Endothelial cell of umbilical vein (primary cell): Measurements from ENCODE around the gene GLRX.

Source experiments
- CTCF ChIP-seq, 2 donors: IDR thresholded peaks; 1 replicate in 1 of 2; 2 replicates in 1 of 2; pipeline ENCODE4 v1.5.1; 2011; ENCODE audit warnings: low read length in 2 of 2, mild to moderate bottlenecking in 2 of 2, moderate library complexity in 2 of 2, control low read depth in 1 of 2, inconsistent platforms in 1 of 2, low read depth in 1 of 2; ENCODE audit not compliant: insufficient read depth in 1 of 2; ENCODE audit errors: extremely low read depth in 1 of 2
- MAX ChIP-seq: IDR thresholded peaks from 2 replicates; pipeline ENCODE4 v1.6.1; 2011; ENCODE audit not compliant: insufficient read depth, insufficient read length
- POLR2A ChIP-seq: IDR thresholded peaks from 2 replicates; pipeline ENCODE4 v1.6.1; 2012; ENCODE audit warnings: low read depth, mild to moderate bottlenecking, control low read depth, low read length

GRCh38 chr5:95815155-95815729, 7.3 kb downstream of the GLRX start:
- no peak for TF ChIP-seq POLR2A
- TF ChIP-seq CTCF (IDR thresholded peaks at IDR 0.05; ENCODE audit: extremely low read depth in 1 of 2, insufficient read depth in 1 of 2, low read depth in 1 of 2, low read length in 2 of 2): no peak
- TF ChIP-seq MAX: no peak
